GM13977 (cell line): ENCODE results near the gene RTKN2.

Experiments used
- DNase-seq: peaks from one replicate; pipeline ENCODE4 v3.0.0; 2012; ENCODE audit warnings: low spot score
- in situ Hi-C: fragments of 300-500 bp; cut with MboI; formaldehyde crosslinking; loops from one replicate; pipeline ENCODE4 v1.12.0; 2022; ENCODE audit warnings: low sequenced_read_pairs, low pct_unique_long_range_greater_than_20kb, mixed read lengths, inconsistent platforms; ENCODE audit not compliant: unreplicated experiment
- TF ChIP-seq, protein P1 (sequence below): IDR thresholded peaks from 2 replicates; pipeline ENCODE4 v1.5.1; 2012; ENCODE audit warnings: mild to moderate bottlenecking, control low read depth; ENCODE audit not compliant: insufficient read depth; ENCODE audit errors: extremely low read depth, missing control alignments

RTKN2 gene

DNA sequence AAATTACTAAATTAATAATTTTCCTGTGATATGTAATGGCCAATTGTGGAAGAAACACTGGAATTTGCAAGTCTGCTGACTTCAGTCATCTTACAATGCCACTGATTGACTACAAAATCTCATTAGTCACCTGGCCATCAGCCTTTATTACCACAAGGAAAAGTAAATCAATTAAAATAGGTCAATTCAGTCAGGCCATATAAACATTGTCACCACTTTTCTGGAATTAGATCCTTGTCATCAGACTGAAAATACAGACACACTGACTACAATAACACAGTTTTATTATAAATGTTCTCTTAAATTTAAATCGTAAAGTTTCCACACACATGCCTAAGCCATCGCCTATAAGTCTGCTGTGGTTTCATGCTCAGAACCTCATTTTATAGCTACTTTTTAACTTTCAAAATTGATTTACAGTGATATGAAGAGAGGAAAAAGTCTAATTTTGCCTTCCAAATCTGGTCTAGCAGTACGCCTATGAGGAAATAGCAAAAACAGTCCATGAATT lies 54.2 kb downstream of the RTKN2 start:
- in situ Hi-C loops, result no loop called here
- no peak for DNase-seq
- TF ChIP-seq, protein P1, sequence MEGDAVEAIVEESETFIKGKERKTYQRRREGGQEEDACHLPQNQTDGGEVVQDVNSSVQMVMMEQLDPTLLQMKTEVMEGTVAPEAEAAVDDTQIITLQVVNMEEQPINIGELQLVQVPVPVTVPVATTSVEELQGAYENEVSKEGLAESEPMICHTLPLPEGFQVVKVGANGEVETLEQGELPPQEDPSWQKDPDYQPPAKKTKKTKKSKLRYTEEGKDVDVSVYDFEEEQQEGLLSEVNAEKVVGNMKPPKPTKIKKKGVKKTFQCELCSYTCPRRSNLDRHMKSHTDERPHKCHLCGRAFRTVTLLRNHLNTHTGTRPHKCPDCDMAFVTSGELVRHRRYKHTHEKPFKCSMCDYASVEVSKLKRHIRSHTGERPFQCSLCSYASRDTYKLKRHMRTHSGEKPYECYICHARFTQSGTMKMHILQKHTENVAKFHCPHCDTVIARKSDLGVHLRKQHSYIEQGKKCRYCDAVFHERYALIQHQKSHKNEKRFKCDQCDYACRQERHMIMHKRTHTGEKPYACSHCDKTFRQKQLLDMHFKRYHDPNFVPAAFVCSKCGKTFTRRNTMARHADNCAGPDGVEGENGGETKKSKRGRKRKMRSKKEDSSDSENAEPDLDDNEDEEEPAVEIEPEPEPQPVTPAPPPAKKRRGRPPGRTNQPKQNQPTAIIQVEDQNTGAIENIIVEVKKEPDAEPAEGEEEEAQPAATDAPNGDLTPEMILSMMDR, result no peak

DNA sequence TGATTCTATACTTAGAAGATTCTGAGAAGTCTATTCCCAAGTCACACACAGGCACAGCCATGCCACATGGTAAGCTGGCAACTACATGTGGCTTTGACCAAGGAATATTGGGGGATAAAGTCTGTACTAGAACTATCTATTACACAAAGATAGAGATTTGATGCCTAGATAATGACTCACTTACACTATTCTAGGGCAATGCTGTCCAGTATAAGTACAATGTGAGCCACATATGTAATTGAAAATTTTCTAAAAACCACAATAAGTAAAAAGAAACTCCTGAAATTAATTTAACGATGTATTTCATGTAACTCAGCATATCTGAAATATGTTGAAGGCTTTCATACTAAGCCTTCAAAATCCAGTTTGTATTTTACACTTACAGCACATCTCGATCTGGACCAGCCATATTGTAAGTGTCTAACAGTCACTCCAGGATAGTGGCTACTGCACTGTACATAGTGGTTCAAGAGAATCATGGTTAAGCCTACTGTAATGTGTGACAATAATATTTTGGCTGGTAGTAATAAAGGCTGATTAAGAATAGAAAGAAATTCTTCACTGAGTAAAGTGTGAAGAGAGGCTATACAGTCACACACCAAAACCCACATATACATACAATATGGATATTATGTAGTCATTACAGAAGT lies 62.8 kb downstream of the RTKN2 start:
- DNase-seq, result no peak
- TF ChIP-seq, protein P1, result no peak
- in situ Hi-C loops, result no loop called here

DNA sequence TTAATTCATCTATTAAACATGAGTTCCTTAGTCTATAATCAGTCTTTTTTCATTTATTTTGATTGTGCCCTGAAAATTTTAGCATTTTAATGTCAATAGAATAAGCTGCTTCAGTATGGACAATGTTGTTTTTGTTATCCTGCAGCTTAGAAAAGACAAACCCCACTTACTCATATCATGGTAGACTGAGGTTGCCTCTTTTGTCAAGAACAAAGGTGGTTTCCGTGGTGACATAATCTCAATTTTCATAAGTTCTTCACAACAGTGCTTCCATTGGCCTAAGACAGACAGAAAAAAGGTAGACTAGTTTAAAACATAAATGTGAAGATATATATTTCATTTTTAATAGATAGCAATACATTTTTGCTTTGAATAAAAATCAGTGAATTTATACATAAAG lies 69.1 kb downstream of the RTKN2 start:
- peak; percentile 34 for DNase-seq
- in situ Hi-C loops, result no loop called here

DNA sequence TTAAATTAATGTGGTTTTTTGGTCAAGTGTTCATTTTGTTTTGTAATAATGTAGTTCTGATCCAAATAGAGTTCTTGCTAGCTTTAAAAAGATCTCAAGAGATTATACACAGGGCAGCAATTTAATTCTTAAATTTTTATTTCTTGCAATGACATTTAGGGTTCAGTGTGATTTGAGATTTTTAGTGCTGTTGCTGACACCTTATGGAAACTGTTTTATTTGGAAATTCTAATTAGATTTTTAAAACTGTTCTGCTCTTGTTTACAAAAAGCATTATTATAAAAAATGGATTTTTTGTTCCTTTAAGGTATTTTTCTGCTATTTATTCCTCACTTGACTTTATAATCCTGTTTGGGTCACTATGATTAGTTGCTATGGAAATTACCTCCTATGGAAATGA lies 72.1 kb downstream of the RTKN2 start:
- no peak for DNase-seq
- in situ Hi-C loops, result no loop called here

More for the DNA sequence above, 69.1 kb downstream of the RTKN2 start:
- TF ChIP-seq, protein P1, result no peak

DNA sequence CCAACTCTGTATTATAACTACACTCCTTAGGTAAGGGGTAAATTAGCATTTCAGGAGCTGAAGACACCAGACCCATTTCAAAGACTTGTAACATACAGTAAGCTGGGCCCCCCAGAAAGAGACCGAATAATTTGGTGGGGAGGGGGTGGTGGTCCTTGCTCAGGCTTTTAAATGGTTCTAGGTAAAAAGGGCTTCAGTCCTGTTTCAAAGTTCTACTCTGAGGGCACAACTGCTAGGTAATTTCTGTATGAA lies 73.0 kb downstream of the RTKN2 start:
- TF ChIP-seq, protein P1, result no peak
- DNase-seq, result no peak
- in situ Hi-C loops, result no loop called here

More for the DNA sequence above, 72.1 kb downstream of the RTKN2 start:
- TF ChIP-seq, protein P1, result no peak

DNA sequence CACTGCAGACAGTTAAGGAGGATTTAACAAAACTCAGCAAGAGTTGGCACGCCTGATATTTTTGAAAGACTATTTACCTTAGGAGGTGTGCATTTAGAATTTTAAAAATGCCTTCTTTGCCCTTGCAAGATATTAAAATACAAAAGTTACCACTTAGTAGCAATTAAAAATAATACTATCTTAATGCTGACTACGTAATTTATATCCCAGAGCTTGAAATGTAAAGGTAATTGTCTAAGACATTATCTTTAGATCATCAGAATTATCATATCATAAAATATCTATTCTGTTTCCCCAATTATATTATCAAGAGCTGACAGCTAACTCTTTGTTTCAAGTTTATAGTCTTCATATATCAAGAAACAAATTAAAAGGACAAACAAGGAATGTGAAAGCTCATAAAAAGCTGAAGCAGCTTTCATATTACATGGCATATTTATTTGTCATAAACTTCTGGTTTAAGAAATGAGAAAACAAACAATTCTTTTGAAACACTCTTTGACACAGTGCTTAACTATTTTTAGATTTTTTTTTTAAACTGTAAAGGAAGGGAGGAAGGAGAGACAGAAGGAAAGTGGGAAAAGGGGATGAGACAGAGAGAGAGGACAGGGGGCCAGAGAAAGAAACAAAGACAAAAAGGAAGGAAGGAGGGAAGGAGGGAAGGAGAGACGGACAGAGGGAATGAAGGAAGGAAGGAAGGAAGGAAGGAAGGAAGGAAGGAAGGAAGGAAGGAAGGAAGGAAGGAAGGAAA lies 73.5 kb downstream of the RTKN2 start:
- in situ Hi-C loops, result no loop called here
- DNase-seq, result no peak
- TF ChIP-seq, protein P1, result no peak
